ENCODE measurements around the gene FRMD4B.

The FRMD4B gene

GRCh38 chr3:69250014-69250413 lies 135.9 kb downstream of the FRMD4B start:
- Histone ChIP-seq H3K9me3 (ENCODE audit: low read length) (no peaks in the 10 kb centered on the region), H3K4me1 (ENCODE audit: insufficient read depth, low read length, severe bottlenecking) (no peaks in the 10 kb centered on the region), H3K4me2 (ENCODE audit: low read length) (no peak overlapping the region), H3F3A (ENCODE audit: insufficient read depth, low read length) (no peaks in the 10 kb centered on the region), H4K20me1 (ENCODE audit: insufficient read depth, low read length) (no peaks in the 10 kb centered on the region), H3K27me3 (ENCODE audit: insufficient read depth, low read length) (no peaks in the 10 kb centered on the region), H2AFZ (ENCODE audit: low read length) (no peak overlapping the region), H3K79me2 (ENCODE audit: insufficient read depth, low read length) (no peaks in the 10 kb centered on the region), H3K9me2 (ENCODE audit: low read depth, low read length) (no peaks in the 10 kb centered on the region), H3K9ac (ENCODE audit: low read length) (no peak overlapping the region), H3K36me3 (ENCODE audit: insufficient read depth, low read length) (no peaks in the 10 kb centered on the region), H3K27ac (ENCODE audit: low read depth, low read length, poor library complexity, severe bottlenecking) (no peak overlapping the region), H3K4me3 (ENCODE audit: low read depth, low read length, poor library complexity, severe bottlenecking) (no peak overlapping the region)
- TF ChIP-seq EZH2 (IDR thresholded peaks at IDR 0.05; ENCODE audit: borderline replicate concordance, low read length) = no peak

GRCh38 chr3:69249001-69249400 lies 136.9 kb downstream of the FRMD4B start:
- no peak overlapping the region for H3K9ac ChIP-seq (ENCODE audit: low read length)
- H2AFZ ChIP-seq (ENCODE audit: low read length) = no peak overlapping the region
- no peaks in the 10 kb centered on the region for H3K9me2 ChIP-seq (ENCODE audit: low read depth, low read length)

GRCh38 chr3:69248436-69248835 lies 137.5 kb downstream of the FRMD4B start:
- no peak overlapping the region for H3K4me3 ChIP-seq (ENCODE audit: low read depth, low read length, poor library complexity, severe bottlenecking)
- H4K20me1 ChIP-seq (ENCODE audit: insufficient read depth, low read length) = no peaks in the 10 kb centered on the region
- H3K4me2 ChIP-seq (ENCODE audit: low read length) = no peak overlapping the region
- H3F3A ChIP-seq (ENCODE audit: insufficient read depth, low read length) = no peaks in the 10 kb centered on the region
- no peak overlapping the region for H3K27ac ChIP-seq (ENCODE audit: low read depth, low read length, poor library complexity, severe bottlenecking)
- H3K36me3 ChIP-seq (ENCODE audit: insufficient read depth, low read length) = no peaks in the 10 kb centered on the region
- no peaks in the 10 kb centered on the region for H3K9me3 ChIP-seq (ENCODE audit: low read length)
- no peaks in the 10 kb centered on the region for H3K79me2 ChIP-seq (ENCODE audit: insufficient read depth, low read length)
- H3K9ac ChIP-seq (ENCODE audit: low read length) = no peak overlapping the region
- H3K9me2 ChIP-seq (ENCODE audit: low read depth, low read length) = no peaks in the 10 kb centered on the region
- H3K4me1 ChIP-seq (ENCODE audit: insufficient read depth, low read length, severe bottlenecking) = no peaks in the 10 kb centered on the region
- no peak for TF ChIP-seq EZH2 (IDR thresholded peaks at IDR 0.05; ENCODE audit: borderline replicate concordance, low read length)
- TF ChIP-seq CTCF (IDR thresholded peaks at IDR 0.05; ENCODE audit: low read length) = no peak
- H3K27me3 ChIP-seq (ENCODE audit: insufficient read depth, low read length) = no peaks in the 10 kb centered on the region
- H2AFZ ChIP-seq (ENCODE audit: low read length) = no peak overlapping the region

More at GRCh38 chr3:69249001-69249400, 136.9 kb downstream of the FRMD4B start:
- Histone ChIP-seq H3K4me2 (ENCODE audit: low read length) (no peak overlapping the region), H3K27me3 (ENCODE audit: insufficient read depth, low read length) (no peaks in the 10 kb centered on the region), H3K79me2 (ENCODE audit: insufficient read depth, low read length) (no peaks in the 10 kb centered on the region), H3K4me3 (ENCODE audit: low read depth, low read length, poor library complexity, severe bottlenecking) (no peak overlapping the region), H3K27ac (ENCODE audit: low read depth, low read length, poor library complexity, severe bottlenecking) (no peak overlapping the region), H3K36me3 (ENCODE audit: insufficient read depth, low read length) (no peaks in the 10 kb centered on the region), H4K20me1 (ENCODE audit: insufficient read depth, low read length) (no peaks in the 10 kb centered on the region), H3F3A (ENCODE audit: insufficient read depth, low read length) (no peaks in the 10 kb centered on the region), H3K4me1 (ENCODE audit: insufficient read depth, low read length, severe bottlenecking) (no peaks in the 10 kb centered on the region), H3K9me3 (ENCODE audit: low read length) (no peaks in the 10 kb centered on the region)
- TF ChIP-seq EZH2 (IDR thresholded peaks at IDR 0.05; ENCODE audit: borderline replicate concordance, low read length) = no peak
- no peak for TF ChIP-seq CTCF (IDR thresholded peaks at IDR 0.05; ENCODE audit: low read length)

- H3K79me2 ChIP-seq (ENCODE audit: insufficient read depth, low read length) = no peaks in the 10 kb centered on the region
- no peak overlapping the region for H3K27ac ChIP-seq (ENCODE audit: low read depth, low read length, poor library complexity, severe bottlenecking)
- no peaks in the 10 kb centered on the region for H3K36me3 ChIP-seq (ENCODE audit: insufficient read depth, low read length)
- H4K20me1 ChIP-seq (ENCODE audit: insufficient read depth, low read length) = no peaks in the 10 kb centered on the region
- no peaks in the 10 kb centered on the region for H3F3A ChIP-seq (ENCODE audit: insufficient read depth, low read length)
- no peak overlapping the region for H2AFZ ChIP-seq (ENCODE audit: low read length)
- no peaks in the 10 kb centered on the region for H3K27me3 ChIP-seq (ENCODE audit: insufficient read depth, low read length)
- TF ChIP-seq CTCF (IDR thresholded peaks at IDR 0.05; ENCODE audit: low read length) (no peak), EZH2 (IDR thresholded peaks at IDR 0.05; ENCODE audit: borderline replicate concordance, low read length) (no peak)
- H3K9me3 ChIP-seq (ENCODE audit: low read length) = no peaks in the 10 kb centered on the region
- no peaks in the 10 kb centered on the region for H3K9me2 ChIP-seq (ENCODE audit: low read depth, low read length)
- no peak overlapping the region for H3K4me3 ChIP-seq (ENCODE audit: low read depth, low read length, poor library complexity, severe bottlenecking)
- no peak overlapping the region for H3K4me2 ChIP-seq (ENCODE audit: low read length)
- H3K9ac ChIP-seq (ENCODE audit: low read length) = no peak overlapping the region
- no peaks in the 10 kb centered on the region for H3K4me1 ChIP-seq (ENCODE audit: insufficient read depth, low read length, severe bottlenecking)
Observed at GRCh38 chr3:69246612-69247011, 139.3 kb downstream of the FRMD4B start.

All from OCI-LY1 (cell line).